ENCODE results near the gene NPAS3. TPM values are rescaled to one million over a fixed set of nuclear protein-coding genes. Genes with fewer than 3 reads are reported as not detected.

NPAS3 gene
- total and polyA plus RNA-seq, 10 donors = 0.13 to 9.5 (median 2.9) TPM

DNA sequence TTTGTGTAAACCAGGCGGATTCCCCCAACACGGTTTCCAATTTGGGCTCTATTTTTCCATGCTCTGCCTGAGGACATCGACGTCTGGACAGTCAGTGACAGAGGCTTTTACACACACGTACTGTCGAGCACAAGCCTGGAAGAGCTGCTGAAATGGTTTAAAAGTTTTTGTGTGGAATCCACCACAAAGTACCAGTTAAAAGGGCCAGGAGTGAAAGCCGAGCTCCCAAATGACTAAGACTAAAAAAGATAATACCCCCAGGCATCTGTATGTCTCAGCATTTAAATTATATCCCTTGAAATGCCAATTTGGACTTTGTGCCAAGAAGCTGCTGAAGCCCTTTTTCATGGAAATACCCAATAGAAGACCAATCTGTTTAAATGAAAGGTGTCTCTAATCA is 839.0 kb downstream of the NPAS3 start:
- no peaks in the 10 kb centered on the region for H3K9me3 ChIP-seq
- 87 to 95% (median 90%) methylated on average over 7 of the region's 7 CpGs for WGBS, 5 donors

GRCh38 chr14:33780035-33780434 is 841.4 kb downstream of the NPAS3 start:
- no peak overlapping the region for H3K4me3 ChIP-seq

More for the DNA sequence above, 839.0 kb downstream of the NPAS3 start:
- Histone ChIP-seq H3K27ac (no peak overlapping the region), H3K27me3 (replicated peaks in 1 of 7) (no peaks in the 10 kb centered on the region), H3K36me3 (no peaks in the 10 kb centered on the region), H3K4me1 (no peaks in the 10 kb centered on the region), H3K4me3 (no peak overlapping the region)
- intact Hi-C loops (cut with DNase I; ENCODE audit: low total_unique reads) = no loop called here
- TF ChIP-seq CTCF (IDR thresholded peaks at IDR 0.05 in 8 of 11, conservative IDR thresholded peaks at IDR 0.05 in 3 of 11) (no peak), POLR2A (IDR thresholded peaks at IDR 0.05) (no peak)
- no peak for DNase-seq

GRCh38 chr14:33781236-33781635 is 842.6 kb downstream of the NPAS3 start:
- Histone ChIP-seq H3K9me3 (no peaks in the 10 kb centered on the region), H3K27me3 (replicated peaks in 1 of 7) (no peaks in the 10 kb centered on the region), H3K27ac (no peak overlapping the region), H3K36me3 (no peaks in the 10 kb centered on the region), H3K4me1 (no peaks in the 10 kb centered on the region), H3K4me3 (no peak overlapping the region)
- DNase-seq = no peak
- TF ChIP-seq POLR2A (IDR thresholded peaks at IDR 0.05) (no peak), CTCF (IDR thresholded peaks at IDR 0.05 in 8 of 11, conservative IDR thresholded peaks at IDR 0.05 in 3 of 11) (no peak), POLR2AphosphoS5 (IDR thresholded peaks at IDR 0.05) (no peak)
- intact Hi-C loops (cut with DNase I; ENCODE audit: low total_unique reads) = no loop called here
- 81 to 92% (median 83%) methylated on average over 2 of the region's 2 CpGs for WGBS, 5 donors

More at GRCh38 chr14:33780035-33780434, 841.4 kb downstream of the NPAS3 start:
- H3K36me3 ChIP-seq = no peaks in the 10 kb centered on the region
- H3K9me3 ChIP-seq = no peaks in the 10 kb centered on the region
- H3K27me3 ChIP-seq (replicated peaks in 1 of 7) = no peaks in the 10 kb centered on the region
- H3K4me1 ChIP-seq = no peaks in the 10 kb centered on the region
- TF ChIP-seq POLR2A (IDR thresholded peaks at IDR 0.05) = no peak
- no peak for TF ChIP-seq POLR2AphosphoS5 (IDR thresholded peaks at IDR 0.05)
- no peak for TF ChIP-seq CTCF (IDR thresholded peaks at IDR 0.05 in 8 of 11, conservative IDR thresholded peaks at IDR 0.05 in 3 of 11)
- intact Hi-C loops (cut with DNase I; ENCODE audit: low total_unique reads) = no loop called here
- no peak for DNase-seq
- H3K27ac ChIP-seq = no peak overlapping the region
- 83 to 88% (median 83%) methylated on average over 4 of the region's 4 CpGs for WGBS, 5 donors

DNA sequence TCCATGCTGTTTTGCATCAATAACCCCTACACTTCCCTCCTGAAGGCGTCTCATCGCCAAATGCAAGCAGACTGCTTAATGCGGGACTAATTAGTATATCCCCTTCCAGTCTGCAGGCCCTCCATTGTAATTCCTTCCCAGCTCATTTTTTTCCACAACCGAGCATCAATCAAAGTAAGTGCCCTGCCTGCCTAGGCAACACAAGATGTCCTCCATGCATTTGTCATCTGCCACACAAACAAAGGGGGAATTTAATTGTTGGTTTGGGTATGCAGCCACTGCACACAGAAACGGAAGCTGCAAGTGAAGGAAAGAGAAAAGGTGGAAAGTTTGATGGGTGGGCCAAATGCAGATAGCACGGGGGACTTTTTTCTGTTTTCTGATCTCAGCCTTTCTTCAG is 844.2 kb downstream of the NPAS3 start:
- TF ChIP-seq POLR2AphosphoS5 (IDR thresholded peaks at IDR 0.05) (no peak), CTCF (IDR thresholded peaks at IDR 0.05 in 8 of 11, conservative IDR thresholded peaks at IDR 0.05 in 3 of 11) (no peak), POLR2A (IDR thresholded peaks at IDR 0.05) (no peak)
- DNase-seq = no peak
- Histone ChIP-seq H3K36me3 (no peaks in the 10 kb centered on the region), H3K27ac (no peak overlapping the region), H3K4me3 (no peak overlapping the region), H3K27me3 (replicated peaks in 1 of 7) (no peaks in the 10 kb centered on the region), H3K9me3 (no peaks in the 10 kb centered on the region), H3K4me1 (no peaks in the 10 kb centered on the region)
- 86 to 95% (median 91%) methylated on average over 6 of the region's 6 CpGs for WGBS, 5 donors
- intact Hi-C loops (cut with DNase I; ENCODE audit: low total_unique reads) = no loop called here
